ENCODE data around the gene SPANXN4.

The SPANXN4 gene, protein sequence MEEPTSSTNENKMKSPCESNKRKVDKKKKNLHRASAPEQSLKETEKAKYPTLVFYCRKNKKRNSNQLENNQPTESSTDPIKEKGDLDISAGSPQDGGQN
- 0 to 0.22 (median 0) reads per million in 17 experiments for total RNA-seq

DNA sequence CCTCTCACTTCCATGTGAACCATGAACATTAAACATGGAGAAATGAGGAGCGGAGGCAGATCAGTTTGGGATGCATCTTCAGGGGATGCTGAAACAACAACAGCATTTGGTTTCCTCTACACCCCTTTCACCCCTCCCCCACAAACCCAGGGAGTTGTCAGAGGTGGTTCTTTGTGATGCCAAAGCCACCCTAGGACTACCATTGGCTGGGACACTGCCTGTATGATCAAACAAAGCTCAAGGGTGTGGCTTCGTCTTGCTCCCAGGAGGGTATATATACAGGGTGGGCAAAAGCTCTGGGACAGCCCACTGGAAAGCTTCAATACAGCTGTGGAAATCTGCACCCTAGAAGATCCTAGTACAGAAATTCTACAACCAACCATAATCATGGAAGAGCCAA lies at the start of gene SPANXN4:
TSS of gene SPANXN4 (plus strand) at position 301 of the 400 bp plus-strand sequence. CDS start at position 388, 87 bp downstream.
- DNase-seq: no peak

DNA sequence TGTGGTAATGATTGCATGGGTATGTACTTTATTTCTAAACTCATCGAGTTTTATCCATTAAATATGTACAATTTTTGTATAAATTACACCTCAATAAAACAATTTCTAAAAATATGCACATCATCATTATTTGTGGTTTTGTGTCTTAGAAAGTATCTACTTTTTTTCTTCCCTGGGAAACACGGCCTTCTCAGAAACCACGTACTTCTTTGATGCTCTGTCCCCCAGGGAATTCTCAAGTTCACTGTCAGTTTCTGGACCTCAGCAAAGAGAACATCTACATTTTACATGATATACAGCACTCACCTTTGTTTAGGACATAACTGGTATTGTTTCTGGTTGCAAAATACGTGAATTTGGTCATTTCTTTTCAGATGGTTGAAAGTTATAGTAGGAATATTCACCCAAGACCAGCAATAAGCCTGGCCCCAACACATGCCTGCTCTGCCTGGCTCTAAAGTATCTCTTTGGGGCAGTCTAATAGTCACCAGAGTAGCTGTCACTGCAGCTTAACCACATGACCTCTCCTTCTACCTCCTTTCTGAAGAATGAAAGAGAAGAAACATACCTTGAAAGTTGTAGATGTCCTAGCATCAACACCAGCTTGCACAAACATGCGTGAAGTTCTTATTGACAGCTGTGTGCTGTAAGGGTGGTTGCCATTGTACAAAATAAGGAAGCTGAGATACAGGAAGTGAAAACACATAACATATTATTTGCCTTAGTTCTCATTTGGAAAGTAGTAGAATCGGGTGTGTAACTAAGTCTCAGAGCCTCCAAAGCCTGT lies 48.4 kb upstream of the SPANXN4 start:
- peak in 1 of 4 experiments; percentile 0 for DNase-seq

DNA sequence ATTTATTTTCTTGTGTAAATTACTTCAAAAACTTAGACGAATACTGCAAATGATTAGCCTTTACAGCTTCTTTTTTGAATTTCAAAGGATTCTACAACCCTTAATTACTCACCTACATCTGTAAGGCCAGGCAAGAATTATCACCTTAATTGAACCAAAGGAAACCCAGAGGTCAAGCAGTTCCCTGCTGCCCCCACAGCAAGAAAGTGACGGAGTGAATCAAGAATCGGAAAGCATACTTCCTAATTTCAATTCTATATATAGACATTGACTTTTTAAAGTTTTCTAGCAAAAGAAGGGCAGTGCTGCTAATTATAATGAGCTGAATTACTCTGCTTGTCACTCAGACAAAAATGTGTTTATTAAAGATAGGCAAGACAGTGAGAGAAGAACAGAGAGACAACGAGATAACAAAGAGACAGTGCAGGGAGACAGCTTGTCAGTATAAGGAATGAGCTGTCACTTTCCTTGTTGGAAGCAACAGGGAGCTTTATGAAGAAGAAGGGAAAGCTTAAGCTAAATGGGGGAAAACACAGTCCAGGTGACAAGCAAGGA lies 47.5 kb upstream of the SPANXN4 start:
- DNase-seq: no peak

DNA sequence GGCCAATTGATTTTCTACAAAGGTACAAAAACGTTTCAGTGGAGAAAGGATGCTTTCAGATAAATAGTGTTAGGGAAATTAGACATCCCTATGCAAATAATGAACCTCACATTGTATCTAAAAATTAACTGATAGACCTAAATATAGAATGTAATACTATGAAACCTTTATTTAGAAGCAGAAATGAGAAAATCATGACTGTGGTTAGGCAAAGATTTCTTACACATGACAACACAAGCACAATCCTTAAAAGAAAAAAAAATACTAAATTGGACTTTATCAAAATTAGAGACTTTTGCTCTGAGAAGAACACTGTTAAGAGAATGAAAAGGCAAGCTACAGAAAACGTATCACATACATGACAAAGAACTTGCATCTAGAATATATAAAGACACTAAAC lies 43.0 kb upstream of the SPANXN4 start:
- DNase-seq: no peak

DNA sequence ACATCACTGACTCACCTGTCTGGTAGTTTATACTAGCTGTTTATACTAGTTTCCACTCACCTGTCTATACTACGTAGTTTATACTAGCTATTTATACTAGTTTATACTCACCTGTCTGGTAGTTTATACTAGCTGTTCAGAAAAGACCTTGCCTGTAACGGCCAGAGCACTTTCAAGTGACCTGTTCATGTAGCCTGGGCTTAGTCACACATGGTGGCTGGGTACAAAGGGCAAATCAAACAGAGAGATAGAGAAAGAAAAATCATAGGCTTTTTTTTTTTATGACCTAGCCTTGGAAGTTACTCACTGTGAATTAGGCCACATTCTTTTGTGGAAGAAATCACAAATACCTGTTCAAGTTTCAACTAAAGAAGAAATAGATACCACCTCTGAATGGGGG lies 30.7 kb upstream of the SPANXN4 start:
- no peak for DNase-seq

DNA sequence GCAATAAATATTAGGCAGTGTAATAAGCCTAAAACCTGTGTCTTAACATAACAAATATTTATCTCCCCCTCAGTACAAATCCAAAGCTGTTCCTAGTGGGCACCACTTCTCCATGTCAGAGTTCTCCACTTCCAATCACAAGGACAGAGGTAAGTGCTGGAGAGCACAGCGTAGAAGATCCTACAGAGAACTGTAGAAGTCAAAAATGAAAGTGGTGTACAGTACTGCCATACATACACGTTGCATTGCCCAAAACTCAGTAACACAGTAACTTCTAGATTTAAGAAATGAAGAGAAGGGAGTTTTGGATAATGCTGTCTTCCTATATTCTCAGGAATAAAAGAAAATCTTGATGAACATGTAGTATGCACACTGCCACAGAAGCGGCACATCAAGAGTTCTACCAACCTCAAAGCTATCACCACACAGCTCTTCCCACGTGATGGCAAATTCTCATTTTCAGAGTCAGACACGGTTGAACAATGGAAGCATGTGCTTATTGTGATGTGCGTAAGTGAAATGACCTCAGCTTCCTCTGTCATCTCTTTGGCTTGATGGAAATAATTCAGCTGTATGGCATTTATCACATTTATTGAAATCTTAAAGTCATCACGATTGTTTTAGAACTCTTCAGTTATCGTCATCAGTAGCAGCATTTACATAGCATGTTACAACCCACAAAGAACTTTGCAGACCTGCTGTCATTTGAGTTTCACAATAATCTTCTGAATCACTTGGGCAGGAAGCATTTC lies 27.1 kb upstream of the SPANXN4 start:
- no peak for DNase-seq

DNA sequence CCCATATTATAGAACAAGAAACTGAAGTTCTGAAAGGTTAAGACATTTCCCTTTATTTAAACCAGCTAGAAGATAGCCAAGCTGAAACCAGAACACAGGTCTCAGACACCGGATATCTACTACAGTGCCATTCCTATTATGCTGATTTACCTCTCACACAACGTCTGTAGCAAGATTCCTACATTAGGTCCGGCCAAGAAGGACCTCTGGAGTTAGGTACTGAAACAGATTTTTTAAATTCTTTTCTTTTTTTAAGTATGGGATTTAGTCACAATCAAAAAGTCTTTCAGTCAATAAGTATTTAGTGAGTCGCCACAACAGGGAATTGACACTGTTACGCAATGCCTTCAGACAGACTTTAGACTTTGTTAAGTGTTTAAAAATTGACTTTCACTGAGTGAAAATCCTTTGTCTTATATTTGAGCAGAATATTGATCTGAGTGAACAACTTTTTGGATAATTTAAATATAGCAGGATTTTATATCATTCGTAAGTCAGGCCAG lies 26.5 kb upstream of the SPANXN4 start:
- no peak for DNase-seq

DNA sequence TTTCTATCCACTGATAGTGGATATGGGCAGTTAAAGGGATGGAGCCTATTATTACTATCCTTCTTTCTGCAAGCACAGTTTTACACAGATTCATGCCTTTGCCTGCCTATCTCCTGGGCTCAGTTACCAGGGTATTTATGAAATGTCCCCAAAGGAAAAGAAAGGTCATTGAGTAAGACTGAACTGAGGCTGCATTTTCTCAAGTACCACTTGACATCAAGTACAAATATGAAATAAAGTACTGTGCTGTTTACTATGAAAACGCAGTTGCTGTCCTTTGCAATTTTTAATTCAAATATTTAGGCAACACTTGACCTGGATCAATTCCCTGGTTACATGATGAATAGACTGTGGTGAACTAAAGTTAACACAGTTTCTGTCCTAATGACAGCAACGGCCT lies 23.5 kb upstream of the SPANXN4 start:
- DNase-seq: no peak

DNA sequence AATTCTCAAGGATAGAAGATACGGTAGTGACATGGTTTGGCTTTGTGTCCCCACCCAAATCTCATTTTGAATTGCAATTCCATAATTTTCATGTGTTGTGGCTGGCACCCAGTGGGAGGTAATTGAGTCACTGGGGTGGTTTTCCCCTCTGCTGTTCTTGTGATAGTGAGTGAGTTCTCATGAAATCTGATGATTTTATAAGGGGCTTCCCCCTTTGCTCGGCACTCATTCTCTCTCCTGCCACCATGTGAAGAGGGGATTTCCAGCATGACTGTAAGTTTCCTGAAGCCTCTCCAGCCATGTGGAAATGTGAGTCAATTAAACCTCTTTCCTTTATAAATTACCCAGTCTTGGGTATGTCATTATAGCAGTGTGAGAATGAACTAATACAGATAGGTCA lies 8.5 kb upstream of the SPANXN4 start:
- DNase-seq: no peak

DNA sequence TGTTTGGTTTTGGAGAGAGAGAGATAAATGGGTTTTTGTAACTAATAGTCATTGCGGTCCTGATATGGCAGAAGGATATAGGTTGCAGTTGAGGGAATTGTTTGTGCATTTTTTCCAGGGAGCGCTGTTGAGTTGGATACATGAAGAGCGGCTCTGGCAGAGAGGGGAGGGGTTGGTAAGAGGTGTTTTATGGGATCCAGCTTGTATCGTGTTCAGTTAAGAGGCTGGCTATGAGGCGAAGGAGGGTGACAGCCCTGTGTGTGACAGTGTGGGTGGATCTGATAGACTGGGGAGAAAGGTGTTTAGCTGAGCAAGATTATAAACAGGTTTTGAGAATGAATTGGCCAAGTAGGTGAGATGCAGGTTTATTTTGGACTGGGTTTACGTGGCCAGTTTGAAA lies 1.5 kb downstream of the SPANXN4 start:
- DNase-seq: no peak

DNA sequence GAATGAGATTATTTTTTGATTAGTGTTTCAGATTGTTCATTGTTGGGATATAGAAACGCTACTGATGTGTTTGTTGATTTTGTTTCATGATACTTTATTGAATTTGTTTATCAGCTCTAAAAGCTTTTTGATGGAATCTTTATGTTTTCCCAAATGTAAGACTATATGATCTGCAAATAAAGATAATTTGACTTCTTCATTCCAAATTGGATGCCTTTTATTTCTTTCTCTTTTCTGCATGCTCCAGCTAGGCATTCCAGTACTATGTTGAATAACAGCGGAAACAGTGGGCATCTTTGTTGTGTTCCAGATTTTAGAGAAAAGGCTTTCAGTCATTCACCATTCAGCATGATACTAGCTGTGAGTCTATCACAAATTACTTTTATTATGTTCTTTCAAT lies 21.8 kb downstream of the SPANXN4 start:
- no peak for DNase-seq

DNA sequence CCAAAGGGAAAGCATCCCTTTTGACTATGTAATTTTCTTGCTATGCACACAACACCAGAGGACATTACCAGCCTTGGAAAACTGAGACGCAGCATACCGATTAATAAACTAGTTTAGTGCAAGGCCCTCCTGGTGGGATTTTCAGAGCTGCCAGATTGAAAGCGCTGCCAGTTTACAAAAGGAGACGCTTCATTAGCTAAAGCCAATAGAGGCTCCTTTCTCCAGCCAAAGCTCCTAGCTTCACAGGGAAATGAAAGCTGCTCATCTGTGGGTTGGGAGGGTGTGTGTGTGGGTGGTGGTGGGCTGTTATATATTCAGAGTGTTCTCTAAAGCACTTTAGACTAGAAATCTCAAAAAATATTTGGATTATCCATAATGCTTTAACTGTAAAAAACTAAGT lies 32.4 kb downstream of the SPANXN4 start:
- no peak for DNase-seq

DNA sequence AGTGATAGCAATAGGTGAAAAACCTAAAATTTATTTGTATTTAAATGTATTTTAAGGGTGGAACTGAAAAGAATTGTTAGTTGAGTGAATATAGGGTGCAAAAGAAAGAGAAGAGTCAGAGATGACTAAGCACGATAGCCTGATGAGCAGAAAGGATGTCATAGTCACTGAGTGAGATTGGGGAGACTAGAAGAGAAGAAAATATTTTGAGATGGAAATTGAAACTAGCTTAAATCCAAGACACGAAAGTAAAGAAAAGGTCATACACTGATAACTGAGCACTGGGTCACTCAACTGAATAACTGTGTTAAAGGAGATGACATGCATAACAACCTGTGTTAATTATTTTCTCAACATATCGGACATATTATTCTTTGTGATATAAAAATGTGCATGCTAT lies 55.5 kb downstream of the SPANXN4 start:
- DNase-seq: no peak

DNA sequence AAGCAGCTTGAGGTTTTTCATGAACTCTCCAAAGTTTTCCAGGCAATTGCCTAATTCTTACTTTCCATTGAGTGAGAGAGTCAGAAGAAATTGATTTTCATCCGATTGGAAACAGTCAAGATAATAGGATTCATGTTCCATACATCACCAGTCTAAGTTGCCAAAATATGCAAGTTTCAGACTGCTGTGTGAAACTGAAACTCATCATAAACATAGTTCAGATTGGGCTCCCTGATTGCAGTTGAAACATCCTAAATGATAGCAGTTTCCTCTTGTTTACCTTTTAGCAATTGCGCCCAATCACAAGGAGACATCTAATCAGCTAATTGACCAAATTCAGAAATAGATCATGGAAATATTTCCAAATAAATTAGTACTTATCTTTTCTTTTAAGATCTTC lies 56.8 kb downstream of the SPANXN4 start:
- no peak for DNase-seq
